GM23338 (cell line): ENCODE measurements around the gene LRRC37A3. TPM values are rescaled to one million over a fixed set of nuclear protein-coding genes. Genes with fewer than 3 reads are reported as not detected.

Experiments used
- ATAC-seq: fragments of 200-7000 bp; cut with Tn5 transposase; 3 replicates; pipeline ENCODE4 v1.9.1; 2020
- DNase-seq: peaks from one replicate; pipeline ENCODE4 v3.0.0-alpha.2; 2015; ENCODE audit warnings: low spot score
- H2AFZ ChIP-seq: fragments of 200-600 bp; sonication (generic); 2 replicates; pipeline ENCODE4 v1.8.0; 2016; ENCODE audit warnings: antibody characterized with exemption, mild to moderate bottlenecking, moderate library complexity
- H3F3A ChIP-seq: fragments of 200-600 bp; sonication (generic); replicated peaks from 2 replicates; pipeline ENCODE4 v1.8.0; 2017; ENCODE audit warnings: antibody characterized with exemption, mixed run types, low read depth
- H3K27ac ChIP-seq: fragments of 200-600 bp; sonication (generic); 2 replicates; pipeline ENCODE4 v1.6.1; 2016; ENCODE audit warnings: low read depth
- H3K27me3 ChIP-seq: fragments of 200-600 bp; sonication (generic); 2 replicates; pipeline ENCODE4 v1.8.0; 2016; ENCODE audit warnings: mild to moderate bottlenecking, mixed run types, moderate library complexity; ENCODE audit not compliant: insufficient read depth
- H3K36me3 ChIP-seq: fragments of 200-600 bp; sonication (generic); 2 replicates; pipeline ENCODE4 v1.8.0; 2016; ENCODE audit warnings: mild to moderate bottlenecking; ENCODE audit not compliant: insufficient read depth
- H3K4me1 ChIP-seq: fragments of 200-600 bp; sonication (generic); 2 replicates; pipeline ENCODE4 v1.8.0; 2016; ENCODE audit warnings: mild to moderate bottlenecking, moderate library complexity; ENCODE audit not compliant: insufficient read depth
- H3K4me2 ChIP-seq: fragments of 200-600 bp; sonication (generic); 2 replicates; pipeline ENCODE4 v1.7.1; 2017; ENCODE audit warnings: mixed run types
- H3K4me3 ChIP-seq: fragments of 200-600 bp; sonication (generic); 2 replicates; pipeline ENCODE4 v1.6.1; 2016; ENCODE audit warnings: mixed run types
- H3K79me2 ChIP-seq: fragments of 200-600 bp; sonication (generic); replicated peaks from 2 replicates; pipeline ENCODE4 v1.8.0; 2017; ENCODE audit warnings: mild to moderate bottlenecking; ENCODE audit not compliant: insufficient read depth
- H3K9me2 ChIP-seq: fragments of 200-600 bp; sonication (generic); 2 replicates; pipeline ENCODE4 v1.8.0; 2017; ENCODE audit not compliant: insufficient read depth
- H4K20me1 ChIP-seq: fragments of 200-600 bp; sonication (generic); replicated peaks from 2 replicates; pipeline ENCODE4 v1.8.0; 2017; ENCODE audit warnings: mild to moderate bottlenecking; ENCODE audit not compliant: insufficient read depth
- H3K27ac Mint-ChIP-seq: 2 replicates; pipeline ENCODE4 v1.8.0; 2020; ENCODE audit warnings: inconsistent platforms, mild to moderate bottlenecking, moderate library complexity, mixed read lengths
- H3K27me3 Mint-ChIP-seq: 3 replicates; pipeline ENCODE4 v1.8.0; 2022; ENCODE audit warnings: low read depth, mild to moderate bottlenecking, moderate library complexity, mixed read lengths, inconsistent platforms; ENCODE audit not compliant: insufficient read depth, poor library complexity
- H3K36me3 Mint-ChIP-seq: 3 replicates; pipeline ENCODE4 v1.8.0; 2021; ENCODE audit warnings: low read depth, mild to moderate bottlenecking, inconsistent platforms, moderate library complexity, mixed read lengths
- H3K4me1 Mint-ChIP-seq: 3 replicates; pipeline ENCODE4 v1.8.0; 2020; ENCODE audit warnings: mild to moderate bottlenecking, inconsistent platforms, mixed read lengths
- H3K4me3 Mint-ChIP-seq: 3 replicates; pipeline ENCODE4 v1.8.0; 2021; ENCODE audit warnings: moderate library complexity, mild to moderate bottlenecking, inconsistent platforms, mixed read lengths
- H3K9me3 Mint-ChIP-seq: 3 replicates; pipeline ENCODE4 v1.8.0; 2020; ENCODE audit warnings: moderate library complexity, mild to moderate bottlenecking, inconsistent platforms, mixed read lengths
- CREB1 ChIP-seq: fragments of 250-450 bp; sonication (Bioruptor Pico); IDR thresholded peaks from 2 replicates; pipeline ENCODE4 v1.5.0; 2020; ENCODE audit warnings: low read depth, mild to moderate bottlenecking, moderate library complexity
- ETS1 ChIP-seq: IDR thresholded peaks from 2 replicates; pipeline ENCODE4 v1.6.1; 2016; ENCODE audit warnings: antibody characterized with exemption
- EZH2phosphoT487 ChIP-seq: fragments of 200-600 bp; sonication (generic); IDR thresholded peaks from one replicate; pipeline ENCODE4 v1.8.1; 2018; ENCODE audit warnings: antibody characterized with exemption; ENCODE audit not compliant: unreplicated experiment
- JUNB ChIP-seq: IDR thresholded peaks from one replicate; pipeline ENCODE4 v1.6.1; 2016; ENCODE audit warnings: antibody characterized with exemption; ENCODE audit not compliant: unreplicated experiment
- NANOG ChIP-seq: IDR thresholded peaks from 2 replicates; pipeline ENCODE4 v1.6.1; 2016; ENCODE audit warnings: antibody characterized with exemption, borderline replicate concordance
- POLR2AphosphoS5 ChIP-seq: IDR thresholded peaks from 2 replicates; pipeline ENCODE4 v1.6.1; 2016; ENCODE audit warnings: antibody characterized with exemption, low read depth
- STAT1 ChIP-seq: IDR thresholded peaks from one replicate; pipeline ENCODE4 v1.6.1; 2016; ENCODE audit warnings: antibody characterized with exemption; ENCODE audit not compliant: unreplicated experiment
- ZNF114 ChIP-seq: fragments of 250-450 bp; sonication (Bioruptor Pico); IDR thresholded peaks from 2 replicates; pipeline ENCODE4 v1.5.0; 2020; ENCODE audit warnings: mild to moderate bottlenecking, moderate library complexity
- ZNF331 ChIP-seq: fragments of 250-450 bp; sonication (Bioruptor Pico); IDR thresholded peaks from 2 replicates; pipeline ENCODE4 v1.5.0; 2020; ENCODE audit warnings: low read depth, mild to moderate bottlenecking, moderate library complexity
- polyA plus RNA-seq: library from polyadenylated mRNA; unstranded; fragments of >200 nt; fragmentation: Nextera tagmentation; extraction: Ambion mirVana; gene quantifications from 2 replicates; pipeline ENCODE4 v1.2.1, GENCODE V29; 2016
- total RNA-seq: library from RNA; depleted of rRNA; stranded (reverse); fragments of >200 nt; shearing (Covaris generic); gene quantifications from 2 replicates; pipeline ENCODE4 v1.2.3, GENCODE V29; 2014
- TF ChIP-seq, protein P1 (sequence below): IDR thresholded peaks from one replicate; pipeline ENCODE4 v1.6.1; 2018; ENCODE audit warnings: antibody characterized with exemption; ENCODE audit not compliant: unreplicated experiment
- TF ChIP-seq, protein P2 (sequence below): fragments of 250-450 bp; sonication (Bioruptor Pico); IDR thresholded peaks from 2 replicates; pipeline ENCODE4 v1.5.0; 2020; ENCODE audit warnings: mild to moderate bottlenecking, moderate library complexity
- TF ChIP-seq, protein P3 (sequence below), 2 experiments: fragments of 200-600 bp in 1 of 2; sonication (generic) in 1 of 2; conservative IDR thresholded peaks; 2 replicates each; pipeline versions ENCODE4 v1.5.1 to v1.6.1; 2016 to 2017; ENCODE audit warnings: antibody characterized with exemption in 2 of 2, low read depth in 2 of 2, mild to moderate bottlenecking in 2 of 2, moderate library complexity in 1 of 2

The LRRC37A3 gene
- total and polyA plus RNA-seq, 2 experiments from 2014 or later, result 3.5 to 5.6 TPM

DNA sequence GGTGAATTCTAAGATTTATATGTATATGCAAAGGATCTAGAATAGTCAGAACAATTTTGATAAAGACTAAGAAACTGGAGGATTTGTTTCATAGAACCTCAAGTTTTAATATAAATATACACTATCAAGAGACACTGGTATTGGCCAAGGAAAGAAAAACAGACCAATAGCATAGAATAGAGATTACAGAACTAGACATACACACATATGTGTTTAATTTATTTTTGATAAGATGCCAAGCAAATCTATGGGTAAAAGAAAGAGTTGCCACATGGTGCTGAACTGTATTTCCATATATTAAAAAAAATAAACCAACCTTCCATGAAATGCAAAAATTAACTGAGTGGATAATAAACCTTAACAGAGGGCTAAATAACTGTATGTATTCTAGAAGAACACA is 27.9 kb upstream of the LRRC37A3 start:
- Histone ChIP-seq H4K20me1 (no peaks in the 10 kb centered on the region), H3K27me3 (no peaks in the 10 kb centered on the region), H3K9me2 (no peaks in the 10 kb centered on the region), H3K36me3 (no peaks in the 10 kb centered on the region), H3K4me1 (no peaks in the 10 kb centered on the region), H3K4me2 (no peak overlapping the region), H3F3A (no peaks in the 10 kb centered on the region), H2AFZ (no peak overlapping the region), H3K4me3 (no peak overlapping the region), H3K27ac (no peak overlapping the region), H3K79me2 (no peaks in the 10 kb centered on the region)
- Mint-ChIP-seq H3K36me3 (no peaks in the 10 kb centered on the region), H3K9me3 (no peaks in the 10 kb centered on the region), H3K27ac (no peak overlapping the region), H3K27me3 (peaks cover 2% of the 10 kb centered on the region), H3K4me3 (no peak overlapping the region), H3K4me1 (no peaks in the 10 kb centered on the region)
- no peak for TF ChIP-seq CREB1 (CRISPR knock-in tag)
- no peak for TF ChIP-seq JUNB
- TF ChIP-seq POLR2AphosphoS5, result no peak
- no peak for TF ChIP-seq ZNF331 (CRISPR knock-in tag)
- TF ChIP-seq STAT1, result no peak
- no peak for TF ChIP-seq NANOG
- TF ChIP-seq, protein P1, sequence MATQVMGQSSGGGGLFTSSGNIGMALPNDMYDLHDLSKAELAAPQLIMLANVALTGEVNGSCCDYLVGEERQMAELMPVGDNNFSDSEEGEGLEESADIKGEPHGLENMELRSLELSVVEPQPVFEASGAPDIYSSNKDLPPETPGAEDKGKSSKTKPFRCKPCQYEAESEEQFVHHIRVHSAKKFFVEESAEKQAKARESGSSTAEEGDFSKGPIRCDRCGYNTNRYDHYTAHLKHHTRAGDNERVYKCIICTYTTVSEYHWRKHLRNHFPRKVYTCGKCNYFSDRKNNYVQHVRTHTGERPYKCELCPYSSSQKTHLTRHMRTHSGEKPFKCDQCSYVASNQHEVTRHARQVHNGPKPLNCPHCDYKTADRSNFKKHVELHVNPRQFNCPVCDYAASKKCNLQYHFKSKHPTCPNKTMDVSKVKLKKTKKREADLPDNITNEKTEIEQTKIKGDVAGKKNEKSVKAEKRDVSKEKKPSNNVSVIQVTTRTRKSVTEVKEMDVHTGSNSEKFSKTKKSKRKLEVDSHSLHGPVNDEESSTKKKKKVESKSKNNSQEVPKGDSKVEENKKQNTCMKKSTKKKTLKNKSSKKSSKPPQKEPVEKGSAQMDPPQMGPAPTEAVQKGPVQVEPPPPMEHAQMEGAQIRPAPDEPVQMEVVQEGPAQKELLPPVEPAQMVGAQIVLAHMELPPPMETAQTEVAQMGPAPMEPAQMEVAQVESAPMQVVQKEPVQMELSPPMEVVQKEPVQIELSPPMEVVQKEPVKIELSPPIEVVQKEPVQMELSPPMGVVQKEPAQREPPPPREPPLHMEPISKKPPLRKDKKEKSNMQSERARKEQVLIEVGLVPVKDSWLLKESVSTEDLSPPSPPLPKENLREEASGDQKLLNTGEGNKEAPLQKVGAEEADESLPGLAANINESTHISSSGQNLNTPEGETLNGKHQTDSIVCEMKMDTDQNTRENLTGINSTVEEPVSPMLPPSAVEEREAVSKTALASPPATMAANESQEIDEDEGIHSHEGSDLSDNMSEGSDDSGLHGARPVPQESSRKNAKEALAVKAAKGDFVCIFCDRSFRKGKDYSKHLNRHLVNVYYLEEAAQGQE, result no peak
- TF ChIP-seq, protein P2, sequence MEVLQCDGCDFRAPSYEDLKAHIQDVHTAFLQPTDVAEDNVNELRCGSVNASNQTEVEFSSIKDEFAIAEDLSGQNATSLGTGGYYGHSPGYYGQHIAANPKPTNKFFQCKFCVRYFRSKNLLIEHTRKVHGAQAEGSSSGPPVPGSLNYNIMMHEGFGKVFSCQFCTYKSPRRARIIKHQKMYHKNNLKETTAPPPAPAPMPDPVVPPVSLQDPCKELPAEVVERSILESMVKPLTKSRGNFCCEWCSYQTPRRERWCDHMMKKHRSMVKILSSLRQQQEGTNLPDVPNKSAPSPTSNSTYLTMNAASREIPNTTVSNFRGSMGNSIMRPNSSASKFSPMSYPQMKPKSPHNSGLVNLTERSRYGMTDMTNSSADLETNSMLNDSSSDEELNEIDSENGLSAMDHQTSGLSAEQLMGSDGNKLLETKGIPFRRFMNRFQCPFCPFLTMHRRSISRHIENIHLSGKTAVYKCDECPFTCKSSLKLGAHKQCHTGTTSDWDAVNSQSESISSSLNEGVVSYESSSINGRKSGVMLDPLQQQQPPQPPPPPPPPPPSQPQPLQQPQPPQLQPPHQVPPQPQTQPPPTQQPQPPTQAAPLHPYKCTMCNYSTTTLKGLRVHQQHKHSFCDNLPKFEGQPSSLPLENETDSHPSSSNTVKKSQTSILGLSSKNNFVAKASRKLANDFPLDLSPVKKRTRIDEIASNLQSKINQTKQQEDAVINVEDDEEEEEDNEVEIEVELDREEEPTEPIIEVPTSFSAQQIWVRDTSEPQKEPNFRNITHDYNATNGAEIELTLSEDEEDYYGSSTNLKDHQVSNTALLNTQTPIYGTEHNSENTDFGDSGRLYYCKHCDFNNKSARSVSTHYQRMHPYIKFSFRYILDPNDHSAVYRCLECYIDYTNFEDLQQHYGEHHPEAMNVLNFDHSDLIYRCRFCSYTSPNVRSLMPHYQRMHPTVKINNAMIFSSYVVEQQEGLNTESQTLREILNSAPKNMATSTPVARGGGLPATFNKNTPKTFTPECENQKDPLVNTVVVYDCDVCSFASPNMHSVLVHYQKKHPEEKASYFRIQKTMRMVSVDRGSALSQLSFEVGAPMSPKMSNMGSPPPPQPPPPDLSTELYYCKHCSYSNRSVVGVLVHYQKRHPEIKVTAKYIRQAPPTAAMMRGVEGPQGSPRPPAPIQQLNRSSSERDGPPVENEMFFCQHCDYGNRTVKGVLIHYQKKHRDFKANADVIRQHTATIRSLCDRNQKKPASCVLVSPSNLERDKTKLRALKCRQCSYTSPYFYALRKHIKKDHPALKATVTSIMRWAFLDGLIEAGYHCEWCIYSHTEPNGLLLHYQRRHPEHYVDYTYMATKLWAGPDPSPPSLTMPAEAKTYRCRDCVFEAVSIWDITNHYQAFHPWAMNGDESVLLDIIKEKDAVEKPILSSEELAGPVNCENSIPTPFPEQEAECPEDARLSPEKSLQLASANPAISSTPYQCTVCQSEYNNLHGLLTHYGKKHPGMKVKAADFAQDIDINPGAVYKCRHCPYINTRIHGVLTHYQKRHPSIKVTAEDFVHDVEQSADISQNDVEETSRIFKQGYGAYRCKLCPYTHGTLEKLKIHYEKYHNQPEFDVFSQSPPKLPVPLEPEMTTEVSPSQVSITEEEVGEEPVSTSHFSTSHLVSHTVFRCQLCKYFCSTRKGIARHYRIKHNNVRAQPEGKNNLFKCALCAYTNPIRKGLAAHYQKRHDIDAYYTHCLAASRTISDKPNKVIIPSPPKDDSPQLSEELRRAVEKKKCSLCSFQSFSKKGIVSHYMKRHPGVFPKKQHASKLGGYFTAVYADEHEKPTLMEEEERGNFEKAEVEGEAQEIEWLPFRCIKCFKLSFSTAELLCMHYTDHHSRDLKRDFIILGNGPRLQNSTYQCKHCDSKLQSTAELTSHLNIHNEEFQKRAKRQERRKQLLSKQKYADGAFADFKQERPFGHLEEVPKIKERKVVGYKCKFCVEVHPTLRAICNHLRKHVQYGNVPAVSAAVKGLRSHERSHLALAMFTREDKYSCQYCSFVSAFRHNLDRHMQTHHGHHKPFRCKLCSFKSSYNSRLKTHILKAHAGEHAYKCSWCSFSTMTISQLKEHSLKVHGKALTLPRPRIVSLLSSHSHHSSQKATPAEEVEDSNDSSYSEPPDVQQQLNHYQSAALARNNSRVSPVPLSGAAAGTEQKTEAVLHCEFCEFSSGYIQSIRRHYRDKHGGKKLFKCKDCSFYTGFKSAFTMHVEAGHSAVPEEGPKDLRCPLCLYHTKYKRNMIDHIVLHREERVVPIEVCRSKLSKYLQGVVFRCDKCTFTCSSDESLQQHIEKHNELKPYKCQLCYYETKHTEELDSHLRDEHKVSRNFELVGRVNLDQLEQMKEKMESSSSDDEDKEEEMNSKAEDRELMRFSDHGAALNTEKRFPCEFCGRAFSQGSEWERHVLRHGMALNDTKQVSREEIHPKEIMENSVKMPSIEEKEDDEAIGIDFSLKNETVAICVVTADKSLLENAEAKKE (CRISPR knock-in tag), result no peak
- TF ChIP-seq, protein P3, sequence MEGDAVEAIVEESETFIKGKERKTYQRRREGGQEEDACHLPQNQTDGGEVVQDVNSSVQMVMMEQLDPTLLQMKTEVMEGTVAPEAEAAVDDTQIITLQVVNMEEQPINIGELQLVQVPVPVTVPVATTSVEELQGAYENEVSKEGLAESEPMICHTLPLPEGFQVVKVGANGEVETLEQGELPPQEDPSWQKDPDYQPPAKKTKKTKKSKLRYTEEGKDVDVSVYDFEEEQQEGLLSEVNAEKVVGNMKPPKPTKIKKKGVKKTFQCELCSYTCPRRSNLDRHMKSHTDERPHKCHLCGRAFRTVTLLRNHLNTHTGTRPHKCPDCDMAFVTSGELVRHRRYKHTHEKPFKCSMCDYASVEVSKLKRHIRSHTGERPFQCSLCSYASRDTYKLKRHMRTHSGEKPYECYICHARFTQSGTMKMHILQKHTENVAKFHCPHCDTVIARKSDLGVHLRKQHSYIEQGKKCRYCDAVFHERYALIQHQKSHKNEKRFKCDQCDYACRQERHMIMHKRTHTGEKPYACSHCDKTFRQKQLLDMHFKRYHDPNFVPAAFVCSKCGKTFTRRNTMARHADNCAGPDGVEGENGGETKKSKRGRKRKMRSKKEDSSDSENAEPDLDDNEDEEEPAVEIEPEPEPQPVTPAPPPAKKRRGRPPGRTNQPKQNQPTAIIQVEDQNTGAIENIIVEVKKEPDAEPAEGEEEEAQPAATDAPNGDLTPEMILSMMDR (conservative IDR thresholded peaks at IDR 0.05; ENCODE audit: low read depth in 2 of 2), result no peak
- no peak for TF ChIP-seq EZH2phosphoT487
- no peak for TF ChIP-seq ETS1
- TF ChIP-seq ZNF114 (CRISPR knock-in tag), result no peak
- no peak for ATAC-seq
- no peak for DNase-seq
